NCI-H2081 treated with DMSO at 0.1 percent for 48 hours (cell line): Measurements from ENCODE around the gene TSC22D1.

Source experiments
- DNase-seq: peaks from one replicate; lab custom pipeline; 2025; lab: John Stamatoyannopoulos, UW

Gene TSC22D1

GRCh38 chr13:44426461-44426860 is 149.7 kb downstream of the TSC22D1 start:
- DNase-seq = no peak

GRCh38 chr13:44425815-44426078 is 150.4 kb downstream of the TSC22D1 start:
- DNase-seq = no peak

GRCh38 chr13:44425041-44425814 is 150.9 kb downstream of the TSC22D1 start:
- no peak for DNase-seq

GRCh38 chr13:44423824-44424223 is 152.3 kb downstream of the TSC22D1 start:
- DNase-seq = no peak

- no peak for DNase-seq
These were observed 153.1 kb downstream of the TSC22D1 start for GRCh38 chr13:44422755-44423643.

GRCh38 chr13:44421853-44422525 is 154.1 kb downstream of the TSC22D1 start:
- no peak for DNase-seq

- DNase-seq = no peak
These were observed 155.5 kb downstream of the TSC22D1 start for GRCh38 chr13:44420376-44421220.

GRCh38 chr13:44417876-44418275 is 158.3 kb downstream of the TSC22D1 start:
- no peak for DNase-seq

GRCh38 chr13:44417446-44417845 is 158.7 kb downstream of the TSC22D1 start:
- no peak for DNase-seq

GRCh38 chr13:44416744-44417143 is 159.4 kb downstream of the TSC22D1 start:
- no peak for DNase-seq

- DNase-seq = no peak
These were observed 159.8 kb downstream of the TSC22D1 start for GRCh38 chr13:44416301-44416700.

GRCh38 chr13:44415815-44416214 is 160.3 kb downstream of the TSC22D1 start:
- no peak for DNase-seq

GRCh38 chr13:44414716-44415115 is 161.4 kb downstream of the TSC22D1 start:
- DNase-seq = no peak

- DNase-seq = no peak
These were observed 163.0 kb downstream of the TSC22D1 start for GRCh38 chr13:44413095-44413494.

- DNase-seq = no peak
These were observed 163.7 kb downstream of the TSC22D1 start for GRCh38 chr13:44412346-44412935.

- DNase-seq = no peak
These were observed 164.3 kb downstream of the TSC22D1 start for GRCh38 chr13:44411841-44412240.

- no peak for DNase-seq
These were observed 165.7 kb downstream of the TSC22D1 start for GRCh38 chr13:44410328-44410859.

- no peak for DNase-seq
These were observed 166.5 kb downstream of the TSC22D1 start for GRCh38 chr13:44409595-44409994.

- no peak for DNase-seq
These were observed 168.2 kb downstream of the TSC22D1 start for GRCh38 chr13:44407891-44408290.

GRCh38 chr13:44407379-44407778 is 168.8 kb downstream of the TSC22D1 start:
- no peak for DNase-seq

- no peak for DNase-seq
These were observed 169.5 kb downstream of the TSC22D1 start for GRCh38 chr13:44406617-44407016.
